Mesodermal cell (in vitro differentiated cells): ENCODE results near the gene GCH1.
"Not testable (repeated sequence)": the region's sequence is repeated elsewhere in the genome, so short reads cannot be mapped to it uniquely, and the experiment has no call there.

Source experiments
- H3K27ac ChIP-seq: 2 replicates; pipeline ENCODE4 v1.7.0; 2013; ENCODE audit warnings: mild to moderate bottlenecking, low read depth, low read length, moderate library complexity; ENCODE audit not compliant: severe bottlenecking
- H3K36me3 ChIP-seq: 2 replicates; pipeline ENCODE4 v1.7.1; 2013; ENCODE audit warnings: mild to moderate bottlenecking, low read length, moderate library complexity; ENCODE audit not compliant: control insufficient read depth, insufficient read depth
- H3K4me1 ChIP-seq: one replicate; pipeline ENCODE4 v1.7.1; 2013; ENCODE audit warnings: mild to moderate bottlenecking, low read length; ENCODE audit not compliant: insufficient read depth, control insufficient read depth, poor library complexity, severe bottlenecking
- H3K4me3 ChIP-seq: 2 replicates; pipeline ENCODE4 v1.7.0; 2013; ENCODE audit warnings: low read length, control low read depth, mild to moderate bottlenecking; ENCODE audit not compliant: insufficient read depth, poor library complexity, severe bottlenecking; ENCODE audit errors: extremely low read depth
- H3K9me3 ChIP-seq: 2 replicates; pipeline ENCODE4 v1.7.1; 2013; ENCODE audit warnings: mild to moderate bottlenecking, low read length, moderate library complexity; ENCODE audit not compliant: control insufficient read depth
- WGBS, 2 experiments: methylation state at CpG; one replicate each; pipeline ENCODE4 v1.1.5; 2013; ENCODE audit warnings: missing lambda C conversion rate in 2 of 2; ENCODE audit not compliant: insufficient coverage in 2 of 2; 5-methylcytosine and 5-hydroxymethylcytosine counted together

GCH1 gene

GRCh38 chr14:54801482-54801881 lies 101.1 kb downstream of the GCH1 start:
- WGBS, 2 experiments, result no CpG with 5 or more reads among the region's 2 CpGs
- not testable (repeated sequence) for H3K4me3 ChIP-seq, H3K36me3 ChIP-seq, H3K27ac ChIP-seq, H3K9me3 ChIP-seq
- peaks cover 15% of the 10 kb centered on the region for H3K4me1 ChIP-seq

- H3K36me3 ChIP-seq, result no peaks in the 10 kb centered on the region
- H3K4me3 ChIP-seq, result no peak overlapping the region
- peaks cover 13% of the 10 kb centered on the region for H3K4me1 ChIP-seq
- H3K27ac ChIP-seq, result no peak overlapping the region
- H3K9me3 ChIP-seq, result peaks cover 10% of the 10 kb centered on the region
- 78 to 80% methylated on average over 7 to 8 of the region's 9 CpGs for WGBS, 2 experiments
These were observed 104.0 kb downstream of the GCH1 start for GRCh38 chr14:54798465-54799124.

- Histone ChIP-seq H3K36me3 (no peaks in the 10 kb centered on the region), H3K9me3 (peaks cover 10% of the 10 kb centered on the region), H3K27ac (no peak overlapping the region), H3K4me1 (peaks cover 13% of the 10 kb centered on the region), H3K4me3 (no peak overlapping the region)
- WGBS, 2 experiments, result 78 to 88% methylated on average over 1 to 3 of the region's 4 CpGs
These were observed 104.6 kb downstream of the GCH1 start for GRCh38 chr14:54797986-54798385.

GRCh38 chr14:54797556-54797955 lies 105.1 kb downstream of the GCH1 start:
- 85 to 100% methylated on average over 2 to 6 of the region's 6 CpGs for WGBS, 2 experiments
- no peak overlapping the region for H3K27ac ChIP-seq
- H3K36me3 ChIP-seq, result peaks cover 3% of the 10 kb centered on the region
- H3K9me3 ChIP-seq, result peaks cover 10% of the 10 kb centered on the region
- peaks cover 13% of the 10 kb centered on the region for H3K4me1 ChIP-seq
- H3K4me3 ChIP-seq, result no peak overlapping the region

- Histone ChIP-seq H3K4me3 (no peak overlapping the region), H3K9me3 (peaks cover 10% of the 10 kb centered on the region), H3K4me1 (peaks cover 13% of the 10 kb centered on the region), H3K27ac (no peak overlapping the region), H3K36me3 (peaks cover 9% of the 10 kb centered on the region)
These were observed 105.7 kb downstream of the GCH1 start for GRCh38 chr14:54796961-54797360.

- H3K9me3 ChIP-seq, result peaks cover 10% of the 10 kb centered on the region
- no peak overlapping the region for H3K27ac ChIP-seq
- no peak overlapping the region for H3K4me3 ChIP-seq
- H3K4me1 ChIP-seq, result peaks cover 13% of the 10 kb centered on the region
- peaks cover 28% of the 10 kb centered on the region for H3K36me3 ChIP-seq
- WGBS, 2 experiments, result 90 to 100% methylated on average over 1 to 2 of the region's 3 CpGs
These were observed 107.8 kb downstream of the GCH1 start for GRCh38 chr14:54794796-54795195.

- H3K36me3 ChIP-seq, result peaks cover 34% of the 10 kb centered on the region
- no peak overlapping the region for H3K27ac ChIP-seq
- peaks cover 10% of the 10 kb centered on the region for H3K9me3 ChIP-seq
- H3K4me3 ChIP-seq, result no peak overlapping the region
- WGBS, 2 experiments, result 67% methylated on average over 1 of the region's 1 CpG; no CpG with 5 or more reads in 1 of the 2 experiments
- peaks cover 13% of the 10 kb centered on the region for H3K4me1 ChIP-seq
These were observed 108.5 kb downstream of the GCH1 start for GRCh38 chr14:54794159-54794558.

GRCh38 chr14:54792288-54792687 lies 110.3 kb downstream of the GCH1 start:
- Histone ChIP-seq H3K4me3 (no peak overlapping the region), H3K4me1 (peaks cover 7% of the 10 kb centered on the region), H3K9me3 (peaks cover 10% of the 10 kb centered on the region), H3K27ac (no peak overlapping the region), H3K36me3 (peaks cover 53% of the 10 kb centered on the region)
- 79 to 81% methylated on average over 3 to 4 of the region's 6 CpGs for WGBS, 2 experiments
